Daoy (cell line): ENCODE results near the gene FOXK2. TPM values are rescaled to one million over a fixed set of nuclear protein-coding genes. Genes with fewer than 3 reads are reported as not detected.

Source experiments
- DNase-seq: peaks from one replicate; pipeline ENCODE4 v3.0.0-alpha.2; 2015; ENCODE audit warnings: low read depth
- total RNA-seq: library from RNA; depleted of rRNA; stranded (reverse); fragments of >200 nt; shearing (Covaris generic); gene quantifications from 2 replicates; pipeline ENCODE4 v1.2.3, GENCODE V29; 2014

FOXK2 gene
- total RNA-seq, 1 experiment from 2014 or later: 23.1 TPM

DNA sequence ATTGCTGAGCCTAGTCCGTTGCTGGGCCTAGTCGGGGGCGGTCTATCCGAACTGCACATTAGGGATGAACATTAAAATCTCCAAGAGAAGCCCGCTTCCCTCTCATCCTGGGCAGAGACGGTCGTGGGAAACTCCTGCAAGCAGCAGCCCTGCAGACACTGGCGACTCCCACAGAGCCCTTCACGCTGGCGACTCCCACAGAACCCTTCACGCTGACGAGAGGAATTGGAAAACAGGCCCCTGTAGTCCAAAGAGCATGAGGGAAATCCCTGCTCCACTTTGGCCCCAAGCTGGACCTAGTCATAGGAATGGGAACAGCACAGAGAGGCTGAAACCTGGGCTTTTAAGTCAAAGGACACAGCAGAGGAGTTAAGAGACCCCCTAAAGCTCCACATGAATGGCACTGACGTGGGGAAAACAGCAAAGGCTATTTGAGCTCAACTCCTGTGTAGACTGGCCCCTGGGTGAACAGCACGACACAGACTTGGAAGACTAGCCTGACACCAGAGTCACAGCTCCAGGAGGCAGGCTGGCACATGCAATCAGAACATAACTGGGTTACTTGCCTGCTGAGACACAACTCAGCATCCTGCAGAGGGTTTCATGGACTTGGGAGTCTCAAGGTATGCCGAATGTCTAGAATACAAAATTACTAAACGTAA is 86.5 kb downstream of the FOXK2 start:
- DNase-seq: no peak

- no peak for DNase-seq
Observed at GRCh38 chr17:82608816-82609215, 89.3 kb downstream of the FOXK2 start.

- no peak for DNase-seq
Observed at GRCh38 chr17:82609655-82610054, 90.1 kb downstream of the FOXK2 start.

GRCh38 chr17:82611140-82612058 is 91.9 kb downstream of the FOXK2 start:
- DNase-seq: no peak

GRCh38 chr17:82613283-82614094 is 94.0 kb downstream of the FOXK2 start:
- DNase-seq: no peak

- DNase-seq: no peak
Observed at GRCh38 chr17:82614095-82614631, 94.6 kb downstream of the FOXK2 start.

DNA sequence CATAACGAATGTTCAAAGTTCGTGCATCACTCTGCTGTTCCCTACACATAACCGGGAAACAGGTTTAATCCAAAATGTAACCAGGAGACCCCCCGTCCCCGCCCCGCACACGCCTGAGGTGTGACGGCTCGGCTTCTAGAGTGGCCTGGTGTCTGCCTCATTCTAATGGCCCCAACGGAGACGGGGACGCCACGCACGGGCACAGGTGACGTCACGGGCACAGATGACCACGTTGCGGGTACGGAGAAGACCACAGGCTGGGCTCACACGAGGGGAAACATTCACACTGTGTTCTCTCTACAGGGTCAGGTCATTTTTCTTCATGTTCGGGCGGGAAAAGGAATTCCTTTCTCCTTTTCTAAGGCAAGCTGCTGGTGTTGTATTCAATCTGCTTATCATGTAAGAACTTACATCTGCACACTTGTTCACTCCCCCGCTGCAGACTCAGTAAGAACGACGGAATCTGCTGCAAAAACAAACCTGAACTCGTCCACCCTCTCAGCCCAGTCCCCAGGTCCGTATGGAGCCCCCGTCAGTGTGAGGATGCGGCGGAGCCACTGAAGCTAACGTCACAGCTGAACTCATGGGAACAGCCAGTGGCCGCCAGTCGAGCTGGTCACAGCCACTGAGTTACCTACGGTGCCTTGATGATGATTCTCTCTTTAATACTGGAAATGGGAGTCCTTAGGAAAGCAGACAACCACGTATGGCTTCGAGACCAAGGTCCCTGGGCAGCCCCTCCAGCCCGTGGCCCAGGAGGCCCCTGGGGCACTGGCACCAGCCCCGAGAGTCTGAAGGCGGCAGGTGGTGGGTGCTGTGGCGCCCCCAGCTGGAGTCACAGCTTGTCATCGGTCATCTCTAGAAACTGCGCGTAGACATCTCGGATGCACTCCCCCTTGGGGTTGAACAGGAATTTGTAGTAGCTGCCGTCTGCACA is 95.8 kb downstream of the FOXK2 start:
- no peak for DNase-seq

- no peak for DNase-seq
Observed at GRCh38 chr17:82616021-82616711, 96.6 kb downstream of the FOXK2 start.

DNA sequence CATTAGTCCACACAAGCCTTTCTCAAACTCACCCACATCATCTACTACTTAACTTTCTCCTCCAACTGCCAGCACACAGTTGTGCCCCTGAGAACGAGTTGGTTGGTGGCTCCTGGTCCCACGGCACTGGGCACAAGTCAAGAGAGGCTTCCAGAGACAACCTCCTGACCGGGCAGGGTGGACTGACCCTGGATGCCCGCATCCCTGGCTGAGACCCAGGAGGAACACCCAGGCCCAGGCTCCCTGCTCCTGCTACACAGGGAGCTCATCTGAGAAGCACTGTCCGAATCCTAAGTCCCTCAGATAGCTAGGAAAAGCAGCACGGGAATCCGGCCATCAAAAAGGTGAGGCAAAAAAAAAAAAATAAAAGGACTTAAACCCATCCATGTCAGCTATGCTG is 99.7 kb downstream of the FOXK2 start:
- no peak for DNase-seq

DNA sequence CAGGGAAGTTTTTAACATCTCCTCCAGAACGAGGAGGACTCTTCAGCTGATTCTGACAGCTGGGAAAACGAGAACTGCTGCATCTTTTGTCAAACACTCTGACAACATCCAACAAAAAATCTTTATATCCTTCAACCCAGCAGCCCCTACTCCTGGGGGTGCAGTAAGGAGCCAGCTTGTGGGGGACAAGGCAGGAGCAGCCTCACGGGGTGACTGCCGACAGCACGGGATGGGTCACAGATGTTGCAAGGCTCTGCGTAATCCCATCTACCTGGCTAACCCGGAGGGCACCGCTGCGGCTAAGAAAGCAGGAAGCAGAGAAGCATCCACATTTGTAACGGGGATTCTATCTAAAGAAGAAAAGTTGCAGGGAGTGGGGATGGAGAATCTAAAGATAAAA is 100.1 kb downstream of the FOXK2 start:
- no peak for DNase-seq

DNA sequence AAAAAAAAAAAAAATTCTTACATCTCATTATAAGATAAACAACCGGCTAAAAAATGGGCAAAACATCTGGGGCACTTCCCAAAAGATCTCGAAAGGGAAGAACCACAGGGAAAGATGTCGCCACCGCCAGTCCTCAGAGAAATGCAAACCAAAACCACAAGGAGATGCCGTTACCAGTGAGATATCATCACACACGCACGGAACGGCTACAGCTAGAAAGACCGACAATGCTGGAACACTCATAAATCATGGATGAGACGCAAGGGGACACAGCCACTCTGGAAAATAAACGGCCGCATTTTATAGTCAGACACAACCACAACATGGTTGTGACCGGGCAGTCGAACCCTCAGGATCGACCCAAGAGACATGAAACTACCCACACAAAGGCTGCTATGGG is 104.2 kb downstream of the FOXK2 start:
- DNase-seq: no peak

DNA sequence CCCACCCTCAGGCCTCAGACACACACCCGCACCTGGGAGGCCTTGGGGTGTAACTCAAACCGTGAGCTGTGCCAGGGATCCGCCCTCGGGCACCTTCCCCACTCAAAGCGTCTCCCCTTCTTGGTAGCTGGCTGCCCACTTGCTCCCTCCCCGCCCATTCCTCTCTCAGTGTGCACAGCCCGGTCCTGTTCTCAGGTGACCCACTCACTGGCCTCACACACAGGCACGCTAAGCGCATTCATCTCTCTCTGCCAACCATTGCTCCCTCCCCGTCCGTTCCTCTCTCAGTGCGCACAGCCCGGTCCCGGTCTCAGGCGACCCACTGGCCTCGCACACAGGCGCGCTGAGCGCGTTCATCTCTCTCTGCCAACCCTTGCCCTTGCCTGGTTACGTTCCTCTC is 107.9 kb downstream of the FOXK2 start:
- DNase-seq: no peak

DNA sequence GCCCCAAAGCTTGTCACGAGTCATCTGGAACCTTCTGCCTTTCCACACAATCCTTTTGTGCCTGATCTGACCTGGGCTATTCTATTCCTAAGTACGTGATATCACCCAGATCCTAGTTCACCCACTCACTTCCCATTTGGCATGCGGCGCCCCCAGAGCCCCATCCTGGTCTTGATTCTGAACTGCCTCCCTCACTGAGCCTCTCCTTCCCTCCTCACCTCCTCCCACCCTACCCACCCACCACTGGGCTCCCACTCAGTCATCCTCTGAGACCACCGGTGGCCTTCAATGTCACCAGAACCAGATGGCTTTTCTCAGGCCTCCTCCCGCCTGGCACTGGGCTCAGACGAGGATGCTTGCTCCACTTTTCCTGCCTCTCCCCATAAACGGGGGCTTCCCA is 110.2 kb downstream of the FOXK2 start:
- DNase-seq: no peak

GRCh38 chr17:82630212-82630611 is 110.7 kb downstream of the FOXK2 start:
- DNase-seq: no peak

GRCh38 chr17:82631544-82631943 is 112.0 kb downstream of the FOXK2 start:
- no peak for DNase-seq

GRCh38 chr17:82632451-82632850 is 112.9 kb downstream of the FOXK2 start:
- no peak for DNase-seq

- DNase-seq: no peak
Observed at GRCh38 chr17:82633343-82633742, 113.8 kb downstream of the FOXK2 start.

DNA sequence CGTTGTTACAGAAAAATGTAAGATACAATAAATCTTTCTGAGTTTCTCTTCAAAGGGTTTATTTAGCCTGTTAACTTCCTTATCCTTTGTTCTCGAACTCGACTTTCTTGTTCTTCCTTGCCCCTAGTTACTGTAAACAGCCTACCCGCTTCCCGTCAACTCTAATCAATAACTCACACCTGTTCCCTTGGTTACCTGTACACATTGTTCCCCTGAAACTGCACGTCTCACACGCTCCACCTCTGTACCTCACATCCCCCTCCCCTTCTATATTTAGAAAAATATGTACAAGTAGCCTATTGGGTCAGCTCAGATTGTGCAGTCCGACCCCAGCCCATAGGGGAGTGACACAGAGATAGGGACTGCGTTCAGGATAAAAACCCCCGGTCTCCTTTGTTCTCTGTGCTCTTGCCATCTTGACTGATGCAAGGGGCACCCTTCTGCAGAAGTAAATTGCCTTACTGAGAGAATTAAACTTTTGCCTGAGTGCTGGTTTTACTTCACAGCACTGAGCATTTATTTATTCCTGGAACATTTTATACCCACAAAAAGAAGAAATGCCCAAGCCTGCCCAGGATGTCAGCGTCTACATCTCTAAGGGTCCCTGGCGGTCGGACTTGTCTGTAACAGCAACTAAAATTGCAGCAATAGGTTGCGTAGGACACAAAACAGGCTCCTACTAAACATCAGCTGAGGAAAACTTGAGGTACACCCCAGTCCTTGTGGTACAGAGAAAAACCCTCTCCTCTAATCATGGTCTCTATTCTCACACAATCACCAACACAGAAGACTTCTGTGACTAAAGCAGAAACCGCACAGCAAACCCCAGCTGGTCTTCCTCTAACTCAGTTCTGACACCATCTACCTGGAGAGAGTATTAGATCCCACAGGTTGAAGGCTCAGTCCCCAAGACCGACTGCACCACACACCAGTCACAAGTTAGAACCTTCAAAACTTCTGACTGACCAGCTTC is 117.4 kb downstream of the FOXK2 start:
- DNase-seq: no peak

- DNase-seq: no peak
Observed at GRCh38 chr17:82638183-82638773, 118.7 kb downstream of the FOXK2 start.
